GM21515 (cell line): Measurements from ENCODE around the gene RNASEH2C.
"Not testable (repeated sequence)": the region's sequence is repeated elsewhere in the genome, so short reads cannot be mapped to it uniquely, and the experiment has no call there.

ENCODE experiments used
- ATAC-seq: cut with Tn5 transposase; IDR thresholded peaks from one replicate; pipeline ENCODE4 v1.9.1; 2021; ENCODE audit not compliant: unreplicated experiment

The RNASEH2C gene

GRCh38 chr11:65720211-65720934 lies at the start of gene RNASEH2C:
Gene RNASEH2C (minus strand): TSS chr11:65720798. CDS start chr11:65720758, 40 bp downstream.
- ATAC-seq = peak; percentile 67

- ATAC-seq = not testable (repeated sequence)
These were observed 47.2 kb upstream of the RNASEH2C start for GRCh38 chr11:65767806-65768205.

- ATAC-seq = no peak
These were observed 46.8 kb upstream of the RNASEH2C start for GRCh38 chr11:65767406-65767805.

GRCh38 chr11:65766535-65766934 lies 45.9 kb upstream of the RNASEH2C start:
- no peak for ATAC-seq

- no peak for ATAC-seq
These were observed 43.8 kb upstream of the RNASEH2C start for GRCh38 chr11:65764434-65764833.

- ATAC-seq = not testable (repeated sequence)
These were observed 42.2 kb upstream of the RNASEH2C start for GRCh38 chr11:65762816-65763215.

- ATAC-seq = not testable (repeated sequence)
These were observed 41.6 kb upstream of the RNASEH2C start for GRCh38 chr11:65762169-65762568.

GRCh38 chr11:65745049-65745448 lies 24.5 kb upstream of the RNASEH2C start:
- ATAC-seq = no peak

GRCh38 chr11:65744699-65745042 lies 24.1 kb upstream of the RNASEH2C start:
- no peak for ATAC-seq

- no peak for ATAC-seq
These were observed 23.6 kb upstream of the RNASEH2C start for GRCh38 chr11:65744026-65744698.

- ATAC-seq = no peak
These were observed 23.1 kb upstream of the RNASEH2C start for GRCh38 chr11:65743681-65744025.

- no peak for ATAC-seq
These were observed 21.8 kb upstream of the RNASEH2C start for GRCh38 chr11:65742353-65742752.

- ATAC-seq = no peak
These were observed 20.6 kb upstream of the RNASEH2C start for GRCh38 chr11:65741185-65741584.

GRCh38 chr11:65739022-65739421 lies 18.4 kb upstream of the RNASEH2C start:
- ATAC-seq = no peak

- no peak for ATAC-seq
These were observed 16.2 kb upstream of the RNASEH2C start for GRCh38 chr11:65736810-65737209.

- ATAC-seq = not testable (repeated sequence)
These were observed 14.5 kb upstream of the RNASEH2C start for GRCh38 chr11:65735111-65735510.

GRCh38 chr11:65730461-65730860 lies 9.9 kb upstream of the RNASEH2C start:
- no peak for ATAC-seq

- ATAC-seq = no peak
These were observed 7.3 kb upstream of the RNASEH2C start for GRCh38 chr11:65727865-65728264.

GRCh38 chr11:65726660-65727059 lies 6.1 kb upstream of the RNASEH2C start:
- no peak for ATAC-seq

GRCh38 chr11:65722261-65722660 lies 1.7 kb upstream of the RNASEH2C start:
- no peak for ATAC-seq

GRCh38 chr11:65719871-65720210 lies 757 bp downstream of the RNASEH2C start:
- peak; percentile 8 for ATAC-seq

- ATAC-seq = no peak
These were observed 1.6 kb downstream of the RNASEH2C start for GRCh38 chr11:65718964-65719492.

- ATAC-seq = no peak
These were observed 2.1 kb downstream of the RNASEH2C start for GRCh38 chr11:65718531-65718930.
